Activated naive CD4-positive, alpha-beta T cell treated with anti-CD3 and anti-CD28 coated beads, Interleukin-2, amount 10 ng/mL, durations not matched to agents 5 hours and 36 hours (primary cell): ENCODE measurements around the gene RAB34. TPM values are rescaled to one million over a fixed set of nuclear protein-coding genes. Genes with fewer than 3 reads are reported as not detected.

Source experiments
- total RNA-seq, 2 experiments: library from RNA; stranded (reverse); gene quantifications; one replicate each; pipeline ENCODE4 v1.2.3, GENCODE V29; 2021

RAB34 gene, protein sequence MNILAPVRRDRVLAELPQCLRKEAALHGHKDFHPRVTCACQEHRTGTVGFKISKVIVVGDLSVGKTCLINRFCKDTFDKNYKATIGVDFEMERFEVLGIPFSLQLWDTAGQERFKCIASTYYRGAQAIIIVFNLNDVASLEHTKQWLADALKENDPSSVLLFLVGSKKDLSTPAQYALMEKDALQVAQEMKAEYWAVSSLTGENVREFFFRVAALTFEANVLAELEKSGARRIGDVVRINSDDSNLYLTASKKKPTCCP
- total RNA-seq: 10 to 100 TPM in 1 of 2 experiments, 1 to 10 TPM in 1; 9.8 to 11.8 TPM

DNA sequence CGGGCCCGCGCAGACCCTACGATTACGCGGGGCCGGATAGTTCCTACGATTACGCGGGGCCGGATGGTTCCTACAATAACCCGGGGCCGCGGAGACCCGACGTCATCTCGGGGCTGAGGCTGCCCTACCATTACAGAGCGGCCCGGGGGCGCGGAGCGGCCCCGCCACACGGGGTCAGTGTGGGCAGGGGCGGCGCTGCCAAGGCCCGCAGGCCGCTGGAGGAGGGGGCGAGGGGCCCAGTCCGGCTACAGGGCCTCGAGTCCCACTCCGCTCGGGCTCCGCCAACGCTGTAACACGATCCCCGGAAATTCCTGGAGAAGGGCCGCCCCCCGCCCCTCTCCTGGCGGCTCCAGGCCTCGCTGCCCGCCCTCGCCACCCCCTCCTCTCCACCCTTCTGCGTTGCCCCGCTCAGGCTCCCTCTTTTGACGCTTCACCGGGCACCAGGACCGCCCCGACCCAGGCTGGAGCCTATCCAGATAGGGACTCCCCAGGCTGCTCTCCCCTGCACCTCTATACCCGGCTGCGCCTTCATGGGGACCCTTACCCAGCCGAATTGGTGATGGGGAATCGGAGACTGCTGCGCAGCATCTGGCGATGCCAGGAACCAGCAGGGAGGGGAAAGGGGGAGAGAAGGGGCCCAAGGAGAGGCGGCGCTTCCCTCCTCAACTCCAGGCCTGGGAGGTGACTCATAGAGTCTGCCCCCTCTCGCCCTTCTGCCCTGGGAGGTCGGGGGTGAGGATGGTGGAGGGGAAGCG, at the start of gene RAB34:
Gene RAB34 (minus strand): TSS at position 291 of the 755 bp plus-strand sequence. CDS start 602 bp downstream, outside the sequence.

DNA sequence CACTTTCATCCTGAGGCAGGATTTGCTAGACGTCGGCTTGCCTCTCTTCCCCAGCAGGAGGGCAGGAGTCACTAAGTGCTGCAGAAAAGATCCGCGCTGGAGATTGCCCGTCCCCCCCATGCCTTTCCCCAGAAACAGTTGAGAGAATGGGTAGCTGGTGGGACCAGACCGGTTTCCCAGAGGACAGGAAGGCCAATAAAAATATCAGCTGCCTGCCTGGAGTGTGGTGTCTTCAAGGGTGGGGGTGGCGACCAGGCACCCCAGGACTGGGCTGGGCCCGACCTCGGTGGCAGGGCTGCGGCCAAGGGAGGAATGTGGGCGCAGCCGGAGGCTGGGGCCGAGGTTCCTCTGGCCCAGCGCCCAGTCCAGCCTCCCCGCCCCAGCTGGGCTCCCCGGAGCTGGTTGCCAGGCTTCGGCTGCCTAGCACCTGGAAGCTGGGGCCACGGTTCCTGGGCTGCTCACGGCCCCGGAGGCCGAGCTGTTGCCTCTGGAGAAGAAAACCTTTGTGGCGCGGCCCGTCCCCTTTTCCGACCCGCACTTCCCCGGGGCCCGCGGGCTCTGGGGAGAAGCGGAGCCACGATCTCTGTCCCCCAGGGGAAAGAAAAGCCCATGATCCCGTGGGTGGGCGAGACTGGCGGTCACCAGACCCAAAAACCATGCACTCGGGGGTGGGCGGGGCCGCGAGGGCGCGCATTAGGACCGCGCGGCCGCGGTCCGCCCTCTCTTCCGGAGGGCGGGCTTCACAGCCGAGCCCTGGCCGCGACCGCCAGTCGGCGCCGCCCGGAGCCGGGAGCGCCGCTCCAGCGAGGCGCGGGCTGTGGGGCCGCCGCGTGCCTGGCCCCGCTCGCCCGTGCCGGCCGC, 25.8 kb upstream of the RAB34 start, which contains the start of gene TRAF4:
Gene TRAF4 (plus strand): TSS at position 769 of the 861 bp plus-strand sequence. CDS start 102 bp downstream, outside the sequence.

DNA sequence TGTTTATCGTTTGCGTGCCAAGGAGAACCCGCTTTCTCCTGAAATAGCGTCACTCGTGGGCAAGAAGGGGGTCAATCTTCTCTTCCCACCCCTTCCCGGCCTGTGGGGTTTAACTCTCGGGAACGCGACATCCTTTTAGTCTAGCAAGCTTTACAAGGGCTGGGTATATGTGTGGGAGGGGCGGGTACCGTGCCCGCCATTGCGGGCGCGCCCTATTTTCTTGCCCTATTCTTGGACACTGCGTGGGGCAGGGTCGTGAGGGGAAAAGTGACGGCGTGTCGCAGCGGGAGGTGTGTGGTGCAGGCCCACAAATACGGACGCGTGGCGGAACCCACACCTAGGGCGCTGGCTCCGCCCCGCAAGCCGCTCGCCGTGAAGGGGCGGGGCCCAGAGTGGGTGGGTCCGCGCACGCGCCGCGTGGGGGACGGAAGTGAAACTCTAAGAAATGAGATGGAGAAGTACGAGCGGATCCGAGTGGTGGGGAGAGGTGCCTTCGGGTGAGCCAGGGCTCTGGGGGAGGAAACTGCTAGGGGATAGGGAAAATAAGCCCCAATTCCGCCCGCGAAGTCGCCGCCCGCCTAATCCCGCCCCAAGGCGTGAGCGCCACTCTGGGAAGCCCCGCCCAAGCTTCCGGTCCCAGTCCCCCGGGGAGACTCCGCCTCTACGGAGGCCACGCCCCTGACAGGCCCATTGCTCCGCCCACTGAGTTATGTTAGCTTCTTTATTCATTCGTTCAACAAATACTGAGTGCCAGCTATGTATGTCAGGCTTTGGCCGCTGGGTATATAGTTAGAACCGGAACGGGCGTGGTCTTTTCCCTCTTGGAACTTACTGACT, 10.9 kb upstream of the RAB34 start, which contains the start of gene NEK8:
Gene NEK8 (plus strand): TSS at position 425 of the 837 bp plus-strand sequence. CDS start 26 bp downstream, at position 451.

DNA sequence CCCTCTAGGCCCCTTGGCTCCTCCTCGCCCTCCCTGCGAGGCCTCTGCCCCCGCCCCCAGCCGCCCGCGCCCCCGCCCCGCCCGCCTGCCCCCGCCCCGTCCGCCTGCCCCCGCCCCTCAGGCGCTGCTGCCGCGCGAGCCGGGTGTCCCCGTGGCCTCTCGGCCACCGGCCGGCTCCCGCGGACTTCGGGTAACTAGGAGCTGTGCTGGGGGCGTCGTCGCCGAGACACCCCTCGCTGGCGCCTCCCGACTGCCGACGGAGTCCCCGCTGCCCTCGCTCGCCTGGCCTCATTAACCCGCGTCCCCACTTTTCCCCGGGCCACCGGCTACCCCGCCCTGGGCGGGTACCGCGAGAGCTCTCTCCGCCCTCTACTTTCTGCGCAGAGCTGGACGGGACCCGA, 8.6 kb upstream of the RAB34 start, which contains the start of gene TLCD1:
Gene TLCD1 (minus strand): TSS at position 8 of the 401 bp plus-strand sequence. CDS start 136 bp downstream, outside the sequence.

DNA sequence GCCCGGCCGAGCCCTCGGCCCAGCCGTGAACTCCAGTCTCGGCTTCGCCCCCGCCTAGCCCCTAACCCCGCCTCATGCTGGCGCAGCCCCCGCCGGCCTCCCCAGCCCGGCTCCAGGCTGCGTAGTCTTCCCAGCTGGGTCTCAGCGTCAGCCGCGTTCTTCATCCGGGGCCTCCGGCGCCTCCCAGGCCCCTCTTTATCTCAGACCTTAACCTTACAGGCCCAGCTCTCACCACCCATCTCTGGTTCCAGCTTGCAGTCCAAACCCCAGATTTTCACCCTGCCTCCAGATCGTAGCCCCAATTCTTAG, 6.0 kb downstream of the RAB34 start, which contains the start of gene PROCA1:
Gene PROCA1 (minus strand): TSS at position 166 of the 309 bp plus-strand sequence. CDS start 228 bp downstream, outside the sequence.

Other genes with a start within 250 kb of the RAB34 start
- not detected for gene SLC13A2, start 244.2 kb downstream of the RAB34 start, total RNA-seq
- not detected for gene FOXN1, start 211.5 kb downstream of the RAB34 start, total RNA-seq
- gene UNC119, start 165.2 kb downstream of the RAB34 start, total RNA-seq: 10 to 100 TPM; 54.4 to 54.5 TPM
- gene PIGS, start 146.3 kb downstream of the RAB34 start, total RNA-seq: 10 to 100 TPM; 57.2 to 59.1 TPM
- 100 to 1,000 TPM; 147 to 148 TPM for gene ALDOC, start 141.0 kb downstream of the RAB34 start, total RNA-seq
- gene SPAG5, start 118.8 kb downstream of the RAB34 start, total RNA-seq: 10 to 100 TPM; 92.3 to 93.3 TPM
- gene RSKR, start 103.7 kb downstream of the RAB34 start, total RNA-seq: 10 to 100 TPM; 18.3 to 19.2 TPM
- 100 to 1,000 TPM; 115 to 126 TPM for gene BLTP2, start 72.7 kb downstream of the RAB34 start, total RNA-seq
- gene SDF2, start 56.0 kb downstream of the RAB34 start, total RNA-seq: 10 to 100 TPM; 42.3 to 43.1 TPM
- 10 to 100 TPM; 66.4 to 70.2 TPM for gene SUPT6H, start 55.7 kb downstream of the RAB34 start, total RNA-seq
- gene PROCA1, start 6.0 kb downstream of the RAB34 start, total RNA-seq: 1 to 10 TPM; 7.3 to 8.2 TPM
- gene RPL23A, start 2.1 kb upstream of the RAB34 start, total RNA-seq: 1,000 to 10,000 TPM; 2,967 to 3,139 TPM
- 1 to 10 TPM; 1.3 to 2.2 TPM for gene TLCD1, start 8.4 kb upstream of the RAB34 start, total RNA-seq
- 1 to 10 TPM; 7.1 to 7.4 TPM for gene NEK8, start 10.9 kb upstream of the RAB34 start, total RNA-seq
- 10 to 100 TPM; 46.4 to 51.9 TPM for gene TRAF4, start 26.1 kb upstream of the RAB34 start, total RNA-seq
- 10 to 100 TPM; 16.8 to 18.7 TPM for gene FAM222B, start 124.9 kb upstream of the RAB34 start, total RNA-seq
- 10 to 100 TPM; 32.4 to 38.9 TPM for gene ERAL1, start 137.1 kb upstream of the RAB34 start, total RNA-seq
- gene FLOT2, start 179.9 kb upstream of the RAB34 start, total RNA-seq: 100 to 1,000 TPM; 200 to 210 TPM
- gene DHRS13, start 185.2 kb upstream of the RAB34 start, total RNA-seq: 10 to 100 TPM; 29.7 to 30.2 TPM
- gene PHF12, start 233.7 kb upstream of the RAB34 start, total RNA-seq: 10 to 100 TPM; 72.6 to 72.9 TPM